Activated T-helper 2 cell treated with anti-CD3 and anti-CD28 coated beads, Interferon-gamma antibody, Interleukin-2, Interleukin-4, amounts not matched to agents 10 μg/mL and 5 μg/mL and 100 μg/mL, durations not matched to agents 14 hours and 24 hours and 36 hours (primary cell): ENCODE data around the gene STK17B. TPM values are rescaled to one million over a fixed set of nuclear protein-coding genes. Genes with fewer than 3 reads are reported as not detected.

ENCODE experiments used
- DNase-seq: peaks from one replicate; pipeline ENCODE4 v3.0.0; 2021; ENCODE audit warnings: low spot score
- H3K27ac Mint-ChIP-seq: one replicate; pipeline ENCODE4 v1.8.0; 2021; ENCODE audit warnings: mixed read lengths
- H3K27me3 Mint-ChIP-seq: one replicate; pipeline ENCODE4 v1.8.0; 2021; ENCODE audit warnings: low read depth, mixed read lengths
- H3K36me3 Mint-ChIP-seq: one replicate; pipeline ENCODE4 v1.8.0; 2021; ENCODE audit warnings: low read depth, mixed read lengths
- H3K4me1 Mint-ChIP-seq: one replicate; pipeline ENCODE4 v1.8.0; 2021; ENCODE audit warnings: low read depth, mixed read lengths
- H3K4me3 Mint-ChIP-seq: one replicate; pipeline ENCODE4 v1.8.0; 2021; ENCODE audit warnings: low read depth, mild to moderate bottlenecking, moderate library complexity, mixed read lengths
- H3K9me3 Mint-ChIP-seq: one replicate; pipeline ENCODE4 v1.8.0; 2021; ENCODE audit warnings: mixed read lengths
- intact Hi-C: fragments of 100-400 bp; cut with micrococcal nuclease; formaldehyde crosslinking; loops from one replicate; pipeline ENCODE4 v1.15.1; 2023
- total RNA-seq: library from RNA; stranded (reverse); gene quantifications from 2 replicates; pipeline ENCODE4 v1.2.3, GENCODE V29; 2022

Gene STK17B
- total RNA-seq, 1 donor from 2014 or later = 178 TPM

DNA sequence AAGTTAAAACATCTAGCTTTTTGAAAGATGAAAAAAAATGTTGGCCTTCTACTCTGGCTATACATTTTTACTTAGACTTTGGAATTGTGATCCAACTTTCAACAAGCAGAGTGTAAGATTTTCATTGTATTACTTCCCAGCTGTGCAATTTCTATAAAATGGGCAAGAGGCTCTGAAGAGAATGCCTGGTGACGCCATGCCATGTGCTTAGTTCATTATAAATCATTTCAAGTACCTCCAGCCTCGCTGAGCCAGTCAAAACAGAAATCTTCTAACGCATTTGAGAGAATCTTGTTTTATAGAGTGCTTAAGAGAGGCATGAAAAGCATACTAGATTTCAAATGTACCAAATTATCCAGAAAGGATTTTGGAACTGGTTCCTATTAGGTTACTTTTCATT lies 10.1 kb upstream of the STK17B start:
- Mint-ChIP-seq H3K27ac (peak overlapping the region; percentile 96), H3K4me1 (peaks cover 76% of the 10 kb centered on the region), H3K4me3 (no peak overlapping the region), H3K9me3 (peaks cover 7% of the 10 kb centered on the region), H3K36me3 (peaks cover 9% of the 10 kb centered on the region), H3K27me3 (no peaks in the 10 kb centered on the region)
- DNase-seq = no peak
- intact Hi-C loops = no loop called here

DNA sequence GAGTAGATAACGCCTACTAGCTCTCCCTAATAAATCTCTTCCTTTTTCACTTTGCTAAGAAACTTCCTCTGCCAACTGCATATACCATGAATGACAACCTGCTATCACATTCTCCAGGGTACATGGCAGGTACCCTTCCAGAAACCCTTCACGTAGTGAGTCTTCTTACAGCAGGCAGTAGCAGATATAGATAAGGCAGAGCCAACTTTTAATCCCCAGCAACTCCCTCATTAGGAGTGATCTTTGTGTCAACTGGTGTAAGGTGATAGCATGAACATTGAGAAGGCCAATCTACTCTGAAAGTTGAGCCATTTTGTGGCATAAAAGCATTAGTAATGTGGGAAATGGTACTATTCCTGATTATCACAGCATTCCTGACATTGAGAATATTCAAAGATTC lies 5.7 kb upstream of the STK17B start:
- DNase-seq = no peak
- Mint-ChIP-seq H3K27ac (peak overlapping the region; percentile 82), H3K27me3 (no peaks in the 10 kb centered on the region), H3K36me3 (peaks cover 8% of the 10 kb centered on the region), H3K9me3 (no peaks in the 10 kb centered on the region), H3K4me1 (peaks cover 78% of the 10 kb centered on the region), H3K4me3 (peak overlapping the region; percentile 60)
- intact Hi-C loops = loop anchor here (2.0 to 10.0 kb wide), 3 partner anchors 16 to 642 kb away; no protein-coding TSS in a partner anchor

DNA sequence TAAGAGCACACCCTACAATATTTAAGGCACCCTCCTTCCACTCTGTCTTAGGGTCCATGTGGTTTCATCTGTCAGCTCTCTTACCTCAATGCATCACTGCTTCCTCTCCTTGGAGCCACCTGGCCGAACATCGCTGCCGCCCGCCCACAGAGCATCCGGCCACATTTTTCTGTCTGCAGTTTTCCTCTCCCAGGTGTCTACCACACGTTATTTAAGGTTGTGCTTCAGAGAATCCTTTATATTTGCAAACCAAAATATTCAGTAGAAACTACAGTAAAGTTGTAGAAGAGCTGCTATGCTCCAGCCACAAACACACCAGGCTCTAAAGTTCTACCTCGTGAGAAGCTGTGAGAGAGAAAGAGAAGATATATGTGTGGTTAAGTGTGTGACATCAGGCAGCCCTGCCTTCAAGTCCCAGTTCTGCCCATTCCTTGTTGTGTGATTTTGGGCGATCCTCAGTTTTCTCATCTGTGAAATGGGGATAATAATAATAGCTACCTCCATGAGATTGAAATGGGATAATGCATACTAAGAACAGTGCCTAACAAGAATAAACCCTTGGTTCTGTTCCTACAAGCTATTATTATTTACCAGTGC lies 4.9 kb upstream of the STK17B start:
- Mint-ChIP-seq H3K27me3 (no peaks in the 10 kb centered on the region), H3K9me3 (no peaks in the 10 kb centered on the region), H3K4me3 (peak overlapping the region; percentile 60), H3K27ac (peak overlapping the region; percentile 82), H3K36me3 (peaks cover 8% of the 10 kb centered on the region), H3K4me1 (peaks cover 73% of the 10 kb centered on the region)
- intact Hi-C loops = loop anchor here (1.0 to 10.0 kb wide), 4 partner anchors 15 to 641 kb away; no protein-coding TSS in a partner anchor
- peak; percentile 86 for DNase-seq

DNA sequence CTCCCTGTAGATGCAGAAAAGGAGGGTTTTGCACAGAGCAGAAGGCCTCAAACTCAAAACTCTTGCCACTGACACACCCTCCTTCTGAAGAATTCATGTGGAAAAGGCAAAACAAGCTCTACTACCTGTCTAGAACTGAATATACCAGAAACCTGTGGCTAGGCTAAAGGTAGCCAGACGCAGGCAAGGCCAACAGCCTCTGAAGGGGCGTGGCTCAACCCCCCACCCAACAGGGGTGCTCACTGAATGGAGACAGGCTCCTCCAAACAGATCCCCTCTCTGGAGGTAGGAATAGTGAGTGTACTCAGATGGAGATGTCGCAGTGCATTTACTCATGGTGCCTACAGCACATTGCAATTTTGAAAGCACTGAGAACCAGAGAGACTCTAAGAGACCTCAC lies 3.0 kb upstream of the STK17B start:
- intact Hi-C loops = loop anchor here (10.0 kb wide), 1 partner anchor 640 kb away; no protein-coding TSS in a partner anchor
- H3K27me3 Mint-ChIP-seq = no peaks in the 10 kb centered on the region
- H3K36me3 Mint-ChIP-seq = peaks cover 20% of the 10 kb centered on the region
- no peak for DNase-seq
- no peaks in the 10 kb centered on the region for H3K9me3 Mint-ChIP-seq
- H3K4me3 Mint-ChIP-seq = peak overlapping the region; percentile 71
- peaks cover 61% of the 10 kb centered on the region for H3K4me1 Mint-ChIP-seq
- H3K27ac Mint-ChIP-seq = peak overlapping the region; percentile 76

DNA sequence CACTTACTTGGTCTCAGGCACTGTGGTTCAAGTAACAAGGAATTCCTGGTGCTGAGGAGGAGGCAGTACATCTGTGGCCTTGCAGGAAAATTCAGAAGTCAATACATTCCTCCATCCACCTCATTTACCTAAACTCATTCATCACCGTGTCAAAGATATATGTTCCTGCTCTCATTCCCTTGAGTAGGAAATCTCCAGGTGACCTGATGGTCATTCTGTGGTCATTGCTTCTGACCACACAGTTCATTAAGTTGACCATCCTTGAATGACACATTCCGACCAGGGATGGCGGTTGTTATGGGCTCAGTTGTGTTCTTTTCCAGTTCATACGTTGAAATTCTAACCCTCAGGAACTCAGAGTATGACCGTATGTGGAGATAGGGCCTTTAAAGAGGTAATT lies 2.1 kb upstream of the STK17B start:
- no peak for DNase-seq
- H3K4me1 Mint-ChIP-seq = peaks cover 53% of the 10 kb centered on the region

DNA sequence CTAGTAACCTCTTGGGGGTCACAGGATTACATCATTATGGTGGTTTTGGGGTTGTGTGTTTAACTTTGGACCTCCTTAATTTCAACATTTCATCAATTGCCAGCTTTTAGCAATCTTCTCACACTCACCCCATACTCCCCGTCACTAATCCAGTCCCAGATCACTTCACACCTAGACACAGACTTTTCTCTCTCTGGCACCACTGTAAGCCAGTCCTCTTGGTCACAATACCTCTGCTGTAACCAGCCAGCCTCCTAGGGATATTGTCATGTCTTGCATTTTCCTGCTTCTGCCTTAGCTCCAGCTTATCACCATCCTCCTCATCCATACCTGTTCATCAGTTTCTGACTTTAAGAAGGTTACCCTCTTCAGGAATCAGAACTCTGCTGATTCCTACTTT lies 1.6 kb upstream of the STK17B start:
- H3K4me1 Mint-ChIP-seq = peaks cover 49% of the 10 kb centered on the region
- no peaks in the 10 kb centered on the region for H3K9me3 Mint-ChIP-seq
- peak overlapping the region; percentile 66 for H3K4me3 Mint-ChIP-seq
- no peak for DNase-seq
- intact Hi-C loops = loop anchor here (1.0 to 10.0 kb wide), 2 partner anchors 27 to 638 kb away; no protein-coding TSS in a partner anchor
- H3K27ac Mint-ChIP-seq = peak overlapping the region; percentile 63
- H3K36me3 Mint-ChIP-seq = peaks cover 33% of the 10 kb centered on the region
- H3K27me3 Mint-ChIP-seq = no peaks in the 10 kb centered on the region

More for the DNA sequence above, 2.1 kb upstream of the STK17B start:
- peaks cover 28% of the 10 kb centered on the region for H3K36me3 Mint-ChIP-seq
- H3K4me3 Mint-ChIP-seq = peak overlapping the region; percentile 66
- intact Hi-C loops = loop anchor here (1.0 to 10.0 kb wide), 2 partner anchors 27 to 639 kb away; no protein-coding TSS in a partner anchor
- no peaks in the 10 kb centered on the region for H3K27me3 Mint-ChIP-seq
- no peaks in the 10 kb centered on the region for H3K9me3 Mint-ChIP-seq
- peak overlapping the region; percentile 63 for H3K27ac Mint-ChIP-seq

DNA sequence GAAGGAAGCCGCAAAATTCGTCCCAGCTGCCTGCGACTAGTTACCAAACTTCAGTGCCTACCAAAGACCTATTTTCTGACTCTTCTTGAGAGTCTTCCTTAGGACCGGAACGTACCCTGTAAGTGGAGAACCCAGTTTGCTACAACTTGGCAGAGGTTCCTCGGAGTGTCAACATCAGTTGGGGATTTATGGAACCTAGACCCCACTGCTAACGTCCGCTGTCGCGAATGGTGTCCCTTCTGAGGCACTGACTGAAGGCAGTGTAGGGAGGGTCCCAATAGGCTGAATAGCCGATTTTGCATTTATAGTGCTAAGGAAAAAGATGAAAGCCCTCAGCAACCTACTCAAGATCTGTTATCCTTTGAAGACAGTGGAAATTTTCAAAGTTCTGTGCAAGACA lies 568 bp upstream of the STK17B start:
- peak overlapping the region; percentile 36 for H3K27ac Mint-ChIP-seq

DNA sequence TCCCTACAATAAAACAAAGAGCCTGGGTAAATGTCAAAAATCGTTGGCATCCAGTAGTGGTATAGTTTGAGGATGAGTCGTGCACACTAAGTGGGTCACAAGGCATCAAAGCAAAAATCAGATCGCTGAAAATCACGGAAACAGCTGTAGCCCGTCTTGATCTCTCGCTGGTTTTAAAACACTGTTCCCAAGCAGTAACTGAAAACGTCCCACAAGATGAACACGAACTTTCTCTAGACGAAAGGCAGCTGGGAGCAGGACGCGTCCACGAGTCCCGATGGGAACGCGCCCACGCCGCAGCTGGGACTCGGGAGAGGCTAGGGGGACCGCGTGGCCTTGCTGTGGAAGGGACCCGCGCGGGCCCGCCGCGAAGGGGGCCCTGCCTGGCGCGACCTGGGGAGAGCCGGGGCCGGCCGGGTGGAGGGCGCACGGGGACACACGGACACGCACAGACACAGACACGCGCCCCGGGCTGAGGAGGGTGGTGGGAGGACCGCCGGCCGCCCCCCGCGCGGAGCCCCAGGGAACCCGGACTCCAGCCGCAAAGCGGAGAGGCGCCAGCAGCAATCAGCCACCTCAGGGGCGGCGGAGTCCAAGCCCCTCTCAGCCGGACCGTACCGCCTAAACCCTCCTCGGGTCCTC lies 651 bp downstream of the STK17B start:
- peaks cover 52% of the 10 kb centered on the region for H3K36me3 Mint-ChIP-seq
- DNase-seq = no peak

More for the DNA sequence above, 568 bp upstream of the STK17B start:
- peaks cover 47% of the 10 kb centered on the region for H3K4me1 Mint-ChIP-seq
- peak overlapping the region; percentile 66 for H3K4me3 Mint-ChIP-seq
- no peaks in the 10 kb centered on the region for H3K27me3 Mint-ChIP-seq
- no peaks in the 10 kb centered on the region for H3K9me3 Mint-ChIP-seq
- intact Hi-C loops = loop anchor here (1.0 to 10.0 kb wide), 4 partner anchors 39 to 637 kb away; no protein-coding TSS in a partner anchor
- H3K36me3 Mint-ChIP-seq = peaks cover 42% of the 10 kb centered on the region
- no peak for DNase-seq

DNA sequence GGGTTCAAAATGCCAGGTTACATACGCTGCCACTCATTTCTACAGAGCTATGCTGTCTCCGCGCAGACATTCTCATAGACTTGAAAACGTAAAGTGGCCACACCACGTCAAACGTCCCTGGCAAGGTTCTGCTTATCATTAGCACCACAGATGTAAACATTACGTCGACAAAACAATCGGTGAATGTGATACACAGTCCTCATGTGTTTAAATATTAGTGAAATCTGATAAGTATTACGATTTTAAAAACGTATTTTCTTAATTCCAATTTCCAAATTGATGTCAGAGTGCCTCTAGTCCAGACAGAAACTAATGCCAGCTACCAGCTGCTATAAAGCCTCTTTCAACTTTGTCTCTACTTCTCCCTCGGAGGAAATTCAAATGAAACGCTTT lies 1.2 kb downstream of the STK17B start:
- Mint-ChIP-seq H3K4me1 (peaks cover 48% of the 10 kb centered on the region), H3K36me3 (peaks cover 56% of the 10 kb centered on the region), H3K27me3 (no peaks in the 10 kb centered on the region), H3K4me3 (peak overlapping the region; percentile 96), H3K27ac (peak overlapping the region; percentile 93), H3K9me3 (no peaks in the 10 kb centered on the region)
- intact Hi-C loops = loop anchor here (1.0 to 10.0 kb wide), 3 partner anchors 10 to 635 kb away; no protein-coding TSS in a partner anchor
- DNase-seq = no peak

More for the DNA sequence above, 651 bp downstream of the STK17B start:
- peaks cover 44% of the 10 kb centered on the region for H3K4me1 Mint-ChIP-seq
- intact Hi-C loops = loop anchor here (1.0 to 10.0 kb wide), 5 partner anchors 10 to 636 kb away; no protein-coding TSS in a partner anchor
- H3K27me3 Mint-ChIP-seq = no peaks in the 10 kb centered on the region
- H3K27ac Mint-ChIP-seq = peak overlapping the region; percentile 93
- no peaks in the 10 kb centered on the region for H3K9me3 Mint-ChIP-seq
- peak overlapping the region; percentile 96 for H3K4me3 Mint-ChIP-seq

DNA sequence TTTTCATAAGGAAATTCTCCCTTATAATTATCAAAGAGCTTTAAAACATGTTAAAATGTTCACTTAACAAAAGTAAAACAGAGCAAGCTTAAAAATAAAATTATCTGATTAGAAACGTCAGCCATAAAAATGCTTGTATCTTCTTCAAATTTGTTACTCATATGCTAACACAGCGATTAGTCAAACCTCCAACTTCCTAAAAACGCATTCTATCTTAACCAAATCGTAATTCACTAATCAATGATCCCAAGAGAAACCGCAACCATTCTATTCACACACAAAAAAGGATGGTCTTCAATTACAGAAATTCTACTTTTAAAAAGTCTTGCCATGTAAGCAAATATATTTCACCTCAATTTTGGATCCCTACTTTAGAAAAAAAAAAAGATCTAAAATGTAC lies 1.9 kb downstream of the STK17B start:
- Mint-ChIP-seq H3K9me3 (no peaks in the 10 kb centered on the region), H3K4me1 (peaks cover 51% of the 10 kb centered on the region), H3K4me3 (peak overlapping the region; percentile 96), H3K36me3 (peaks cover 62% of the 10 kb centered on the region), H3K27me3 (no peaks in the 10 kb centered on the region), H3K27ac (peak overlapping the region; percentile 93)
- intact Hi-C loops = loop anchor here (5.0 to 10.0 kb wide), 3 partner anchors 512 to 1135 kb away; partner anchors contain the start of genes PGAP1 and SLC39A10
- no peak for DNase-seq

DNA sequence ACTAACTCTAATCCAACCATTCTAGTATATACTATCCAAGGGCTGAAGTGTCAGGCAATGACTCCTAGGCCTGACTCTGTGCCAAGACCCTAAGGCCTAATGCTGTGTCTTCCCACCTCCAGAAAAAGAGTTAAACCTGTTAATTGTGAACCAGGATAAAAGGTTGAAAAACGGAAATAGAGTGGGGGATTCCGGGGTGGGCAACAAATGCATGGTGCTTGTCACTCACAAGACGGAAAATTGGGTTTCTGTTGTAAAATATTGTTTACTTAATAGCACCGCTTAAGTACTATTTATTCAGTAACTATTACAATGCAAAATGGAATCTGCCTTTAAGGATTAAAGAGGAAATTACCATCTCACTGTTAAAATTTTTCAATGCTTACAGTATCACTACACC lies 3.2 kb downstream of the STK17B start:
- intact Hi-C loops = loop anchor here (5.0 to 10.0 kb wide), 3 partner anchors 511 to 1137 kb away; partner anchors contain the start of genes PGAP1 and SLC39A10
- H3K27me3 Mint-ChIP-seq = no peaks in the 10 kb centered on the region
- no peak for DNase-seq
- H3K4me1 Mint-ChIP-seq = peaks cover 41% of the 10 kb centered on the region
- peak overlapping the region; percentile 96 for H3K4me3 Mint-ChIP-seq
- no peaks in the 10 kb centered on the region for H3K9me3 Mint-ChIP-seq
- H3K27ac Mint-ChIP-seq = peak overlapping the region; percentile 88
- peaks cover 62% of the 10 kb centered on the region for H3K36me3 Mint-ChIP-seq

DNA sequence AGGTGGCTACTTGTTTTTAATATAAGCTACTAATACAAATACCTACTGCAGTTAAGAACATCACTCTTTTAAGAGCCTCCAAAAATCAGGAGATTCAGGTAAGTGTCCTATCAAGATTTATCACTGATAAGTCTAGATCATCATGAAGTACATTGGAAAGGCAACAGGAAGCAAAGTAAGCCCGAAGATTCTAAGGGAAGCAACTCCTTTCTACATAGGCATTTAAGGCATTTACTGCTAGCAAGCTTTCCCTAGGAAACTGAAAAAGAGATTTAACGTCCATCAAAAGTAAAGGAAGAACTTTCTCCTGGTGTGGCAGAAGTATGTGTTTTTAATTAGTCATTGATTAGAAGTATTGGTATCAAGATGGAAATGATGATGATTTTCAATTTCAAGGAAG lies 3.7 kb downstream of the STK17B start:
- Mint-ChIP-seq H3K4me1 (peaks cover 41% of the 10 kb centered on the region), H3K27ac (peak overlapping the region; percentile 88), H3K27me3 (no peaks in the 10 kb centered on the region), H3K4me3 (peak overlapping the region; percentile 96), H3K36me3 (peaks cover 67% of the 10 kb centered on the region), H3K9me3 (no peaks in the 10 kb centered on the region)
- no peak for DNase-seq
- intact Hi-C loops = loop anchor here (5.0 to 10.0 kb wide), 3 partner anchors 510 to 1137 kb away; partner anchors contain the start of genes PGAP1 and SLC39A10
